IMR-90 (cell line): Measurements from ENCODE around the gene FAM120A. TPM values are rescaled to one million over a fixed set of nuclear protein-coding genes. Genes with fewer than 3 reads are reported as not detected.

Experiments used
- ATAC-seq: fragments of 200-7000 bp; cut with Tn5 transposase; 2 replicates; pipeline ENCODE4 v1.9.1; 2020; ENCODE audit warnings: low read depth, mild to moderate bottlenecking, moderate library complexity
- BruUV-seq: library from RNA; stranded (reverse); fragments of 400-500 nt; replicated peaks from 2 replicates; lab custom pipeline; 2021; lab: Mats Ljungman, UMichigan
- CTCF ChIA-PET: fragments of 300-600 bp; formaldehyde crosslinking; extraction: SDS; loops from one replicate; lab custom pipeline; 2021; ENCODE audit warnings: antibody characterized with exemption; lab: Yijun Ruan, JAX
- POLR2A ChIA-PET: fragments of 300-600 bp; sonication (Branson Sonifier 250); formaldehyde crosslinking; loops from one replicate; lab custom pipeline; 2022; ENCODE audit warnings: antibody characterized with exemption; ENCODE audit not compliant: unreplicated experiment; lab: Charles Lee
- DNase-seq: peaks from one replicate; pipeline ENCODE4 v3.0.0; 2013
- H2AFZ ChIP-seq: replicated peaks from 2 replicates; pipeline ENCODE3; 2013; ENCODE audit warnings: low read length, mild to moderate bottlenecking; ENCODE audit not compliant: poor library complexity
- H2AK5ac ChIP-seq: 2 replicates; pipeline ENCODE4 v1.6.1; 2013; ENCODE audit warnings: low read depth, low read length, inconsistent platforms
- H2AK9ac ChIP-seq: replicated peaks from 2 replicates; pipeline ENCODE3; 2013; ENCODE audit warnings: mild to moderate bottlenecking, low read depth, low read length, moderate library complexity; ENCODE audit not compliant: poor library complexity
- H2BK120ac ChIP-seq: 2 replicates; pipeline ENCODE4 v1.6.1; 2013; ENCODE audit warnings: low read depth, low read length, inconsistent platforms
- H2BK15ac ChIP-seq: 3 replicates; pipeline ENCODE4 v1.6.1; 2013; ENCODE audit warnings: low read depth, low read length, inconsistent platforms
- H2BK20ac ChIP-seq: 2 replicates; pipeline ENCODE4 v1.6.1; 2013; ENCODE audit warnings: low read depth, mild to moderate bottlenecking, inconsistent platforms, low read length, moderate library complexity
- H2BK5ac ChIP-seq: 2 replicates; pipeline ENCODE4 v1.6.1; 2013; ENCODE audit warnings: mild to moderate bottlenecking, low read depth, low read length, inconsistent platforms; ENCODE audit not compliant: poor library complexity, severe bottlenecking
- H3K14ac ChIP-seq: replicated peaks from 2 replicates; pipeline ENCODE4 v1.6.1; 2013; ENCODE audit warnings: low read depth, low read length, inconsistent platforms
- H3K18ac ChIP-seq: 2 replicates; pipeline ENCODE4 v1.6.1; 2013; ENCODE audit warnings: low read depth, low read length, control low read depth
- H3K23ac ChIP-seq: 2 replicates; pipeline ENCODE4 v1.6.1; 2013; ENCODE audit warnings: low read depth, low read length, inconsistent platforms
- H3K27ac ChIP-seq: 2 replicates; pipeline ENCODE4 v1.5.1; 2013; ENCODE audit warnings: mild to moderate bottlenecking, control low read depth, low read length; ENCODE audit not compliant: insufficient read depth
- H3K27me3 ChIP-seq: 2 replicates; pipeline ENCODE4 v1.6.1; 2013; ENCODE audit warnings: low read length; ENCODE audit not compliant: control insufficient read depth, insufficient read depth
- H3K36me3 ChIP-seq: 2 replicates; pipeline ENCODE4 v1.6.1; 2013; ENCODE audit warnings: low read length, mixed read lengths; ENCODE audit not compliant: control insufficient read depth, insufficient read depth
- H3K4ac ChIP-seq: 2 replicates; pipeline ENCODE4 v1.6.1; 2013; ENCODE audit warnings: low read depth, low read length, inconsistent platforms
- H3K4me1 ChIP-seq: 2 replicates; pipeline ENCODE4 v1.6.1; 2013; ENCODE audit warnings: low read length, mixed read lengths; ENCODE audit not compliant: control insufficient read depth, insufficient read depth
- H3K4me2 ChIP-seq: 2 replicates; pipeline ENCODE4 v1.6.1; 2013; ENCODE audit warnings: low read depth, mild to moderate bottlenecking, control low read depth, low read length, moderate library complexity
- H3K4me3 ChIP-seq: 2 replicates; pipeline ENCODE4 v1.5.1; 2013; ENCODE audit warnings: low read depth, mild to moderate bottlenecking, control low read depth, low read length, moderate library complexity; ENCODE audit not compliant: insufficient read depth
- H3K56ac ChIP-seq: 2 replicates; pipeline ENCODE4 v1.6.1; 2013; ENCODE audit warnings: low read length, inconsistent platforms; ENCODE audit not compliant: insufficient read depth; ENCODE audit errors: extremely low read depth
- H3K79me1 ChIP-seq, 2 experiments: 2 replicates each; pipeline ENCODE4 v1.6.1; 2013; ENCODE audit warnings: low read length in 2 of 2, inconsistent platforms in 1 of 2, low read depth in 1 of 2
- H3K9ac ChIP-seq: 2 replicates; pipeline ENCODE4 v1.6.1; 2013; ENCODE audit warnings: low read depth, low read length, control low read depth
- H3K9me1 ChIP-seq: 2 replicates; pipeline ENCODE4 v1.6.1; 2013; ENCODE audit warnings: low read length, inconsistent platforms; ENCODE audit not compliant: insufficient read depth
- H3K9me3 ChIP-seq: 2 replicates; pipeline ENCODE4 v1.6.1; 2013; ENCODE audit warnings: low read length; ENCODE audit not compliant: control insufficient read depth, insufficient read depth
- H4K20me1 ChIP-seq: 2 replicates; pipeline ENCODE4 v1.6.1; 2013; ENCODE audit warnings: low read length, inconsistent platforms; ENCODE audit not compliant: insufficient read depth
- H4K5ac ChIP-seq: 2 replicates; pipeline ENCODE4 v1.6.1; 2013; ENCODE audit warnings: mild to moderate bottlenecking, low read depth, low read length, control low read depth
- H4K8ac ChIP-seq, 2 experiments: 2 replicates each; pipeline ENCODE4 v1.6.1; 2013; ENCODE audit warnings: low read depth in 2 of 2, low read length in 2 of 2, control low read depth in 1 of 2, inconsistent platforms in 1 of 2
- H4K91ac ChIP-seq: 2 replicates; pipeline ENCODE4 v1.6.1; 2013; ENCODE audit warnings: low read depth, low read length, inconsistent platforms; ENCODE audit not compliant: insufficient read depth
- BHLHE40 ChIP-seq: fragments of 150-350 bp; IDR thresholded peaks from 2 replicates; pipeline ENCODE4 v1.6.1; 2016; ENCODE audit warnings: mild to moderate bottlenecking, low read depth, low read length
- CEBPB ChIP-seq: IDR thresholded peaks from 2 replicates; pipeline ENCODE4 v1.6.1; 2012; ENCODE audit warnings: low read depth, low read length, improper control_type of control experiment
- CHD1 ChIP-seq: IDR thresholded peaks from 2 replicates; pipeline ENCODE4 v1.6.1; 2012; ENCODE audit warnings: low read depth, low read length, improper control_type of control experiment
- FOS ChIP-seq: fragments of 150-350 bp; IDR thresholded peaks from 2 replicates; pipeline ENCODE4 v1.6.1; 2016; ENCODE audit warnings: low read depth, low read length
- MAZ ChIP-seq: IDR thresholded peaks from 2 replicates; pipeline ENCODE4 v1.6.1; 2012; ENCODE audit warnings: low read depth, mild to moderate bottlenecking, low read length, improper control_type of control experiment, moderate library complexity, borderline replicate concordance
- MXI1 ChIP-seq: IDR thresholded peaks from 2 replicates; pipeline ENCODE4 v1.6.1; 2012; ENCODE audit warnings: low read depth, mild to moderate bottlenecking, low read length, moderate library complexity, borderline replicate concordance
- NFE2L2 ChIP-seq: fragments of 150-350 bp; IDR thresholded peaks from 2 replicates; pipeline ENCODE4 v1.6.1; 2016; ENCODE audit warnings: low read depth, mild to moderate bottlenecking, low read length
- POLR2A ChIP-seq: IDR thresholded peaks from 2 replicates; pipeline ENCODE4 v1.6.1; 2012; ENCODE audit warnings: mild to moderate bottlenecking, low read depth, low read length
- RAD21 ChIP-seq: IDR thresholded peaks from 2 replicates; pipeline ENCODE4 v1.6.1; 2012; ENCODE audit warnings: low read length, improper control_type of control experiment
- RCOR1 ChIP-seq: IDR thresholded peaks from 2 replicates; pipeline ENCODE4 v1.6.1; 2012; ENCODE audit warnings: mild to moderate bottlenecking, low read length, improper control_type of control experiment; ENCODE audit not compliant: insufficient replicate concordance
- RFX5 ChIP-seq: IDR thresholded peaks from 2 replicates; pipeline ENCODE4 v1.8.0; 2012; ENCODE audit warnings: low read depth, mild to moderate bottlenecking, low read length, moderate library complexity
- SMC3 ChIP-seq: fragments of 150-350 bp; IDR thresholded peaks from 2 replicates; pipeline ENCODE4 v1.6.1; 2016; ENCODE audit warnings: low read depth, mild to moderate bottlenecking, antibody characterized with exemption, low read length, moderate library complexity
- WGBS, 2 experiments: methylation state at CpG; one replicate each; pipeline versions ENCODE4 v1.1.5 to v1.1.7; 2013; ENCODE audit warnings: missing lambda C conversion rate in 2 of 2; ENCODE audit not compliant: insufficient read length in 1 of 2; ENCODE audit errors: extremely low coverage in 2 of 2; 5-methylcytosine and 5-hydroxymethylcytosine counted together
- dilution Hi-C: fragments of 300-500 bp; cut with HindIII; formaldehyde crosslinking; loops from one replicate; pipeline ENCODE4 v1.14.3; 2018; ENCODE audit warnings: low sequenced_read_pairs; ENCODE audit not compliant: unreplicated experiment
- in situ Hi-C: fragments of 300-500 bp; cut with MboI; formaldehyde crosslinking; loops from 3 replicates; pipeline ENCODE4 v1.14.3; 2019; ENCODE audit warnings: low sequenced_read_pairs, inconsistent platforms, mixed read lengths
- intact Hi-C: fragments of 100-400 bp; cut with micrococcal nuclease; formaldehyde crosslinking; loops from 2 replicates; pipeline ENCODE4 v1.10.0; 2022
- polyA plus RNA-seq, 3 experiments: library from polyadenylated mRNA; depleted of rRNA; stranded (reverse); fragments of >200 nt; gene quantifications; 2 replicates each; pipeline ENCODE4 v1.2.3, GENCODE V29; 2012; ENCODE audit warnings: low replicate concordance in 1 of 3
- total RNA-seq: library from RNA; depleted of rRNA; stranded (reverse); fragments of >200 nt; gene quantifications from 2 replicates; pipeline ENCODE4 v1.2.3, GENCODE V29; 2012
- TF ChIP-seq, protein P1 (sequence below): fragments of 150-350 bp; IDR thresholded peaks from 2 replicates; pipeline ENCODE4 v1.6.1; 2016; ENCODE audit warnings: low read depth, mild to moderate bottlenecking, low read length, moderate library complexity, borderline replicate concordance
- TF ChIP-seq, protein P2 (sequence below): fragments of 150-350 bp; IDR thresholded peaks from 2 replicates; pipeline ENCODE4 v1.6.1; 2017; ENCODE audit warnings: mild to moderate bottlenecking, antibody characterized with exemption, low read length, low read depth
- TF ChIP-seq, protein P3 (sequence below): conservative IDR thresholded peaks from 2 replicates; pipeline ENCODE4 v1.5.1; 2012; ENCODE audit warnings: mild to moderate bottlenecking, low read depth, low read length, improper control_type of control experiment

The FAM120A gene
- total and polyA plus RNA-seq, 2 of the 4 experiments (the other 2 are of a cell fraction): 61.6 to 75.1 TPM

DNA sequence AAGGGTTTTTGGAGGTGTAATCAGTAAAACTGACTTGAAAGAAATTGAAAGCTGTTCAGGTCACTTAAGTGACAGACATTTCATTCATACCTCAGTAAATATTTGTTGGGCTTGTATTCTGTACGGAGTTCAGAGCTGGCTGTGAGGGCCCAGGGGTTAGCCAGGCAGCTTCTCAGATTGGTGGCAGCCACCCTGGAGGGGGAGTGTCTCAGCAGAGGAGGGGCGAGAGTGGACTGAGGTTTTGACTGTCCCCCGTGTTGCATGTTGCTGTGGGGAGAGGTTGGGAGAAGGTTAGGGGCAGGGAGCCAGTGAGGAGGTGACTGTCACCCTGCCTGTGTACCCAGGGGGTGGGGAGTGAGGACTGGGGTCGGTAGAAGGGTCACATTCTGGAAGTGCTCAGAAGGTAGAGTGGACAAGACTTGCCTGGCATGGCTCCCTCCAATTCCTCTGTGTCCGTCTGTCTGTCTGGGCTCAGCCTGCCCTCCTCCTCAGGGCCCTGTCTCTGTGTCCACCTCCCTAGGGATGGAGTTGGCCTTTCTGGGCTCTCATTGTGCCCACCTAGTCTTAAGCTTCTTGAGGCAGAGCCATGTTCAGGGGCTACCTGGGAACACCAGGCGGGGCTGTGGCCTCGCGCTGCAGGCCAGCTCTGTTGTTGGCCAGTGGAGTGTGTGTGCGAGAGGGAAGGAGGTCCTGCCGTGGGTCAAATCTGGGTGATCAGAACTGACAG, 129.3 kb downstream of the FAM120A start:
- no TSS peak for BruUV-seq
- Histone ChIP-seq H2AFZ (no peak overlapping the region), H4K20me1 (peaks cover 56% of the 10 kb centered on the region), H2BK20ac (no peak overlapping the region), H3K4me3 (no peak overlapping the region), H2BK120ac (no peak overlapping the region), H3K79me1 (peaks cover 25 to 64% of the 10 kb centered on the region in 2 experiments), H3K9me3 (peaks cover 3% of the 10 kb centered on the region; the same call in 1 of the 2 replicates), H3K56ac (no peak overlapping the region), H2AK9ac (peak overlapping the region; percentile 31), H3K4me2 (no peak overlapping the region), H3K14ac (no peak overlapping the region; the same call in 1 of the 2 replicates), H3K36me3 (no peaks in the 10 kb centered on the region), H2BK15ac (no peak overlapping the region), H3K23ac (no peak overlapping the region), H3K9me1 (peaks cover 13% of the 10 kb centered on the region), H3K4me1 (peaks cover 20% of the 10 kb centered on the region), H3K4ac (0 out of 2 replicates have a peak overlapping the region, but pooled peaks have one; percentile 4), H3K9ac (no peak overlapping the region), H2AK5ac (no peak overlapping the region), H3K18ac (no peak overlapping the region), H2BK5ac (no peak overlapping the region), H3K27me3 (no peaks in the 10 kb centered on the region), H4K8ac (no peak overlapping the region), H4K5ac (no peak overlapping the region), H4K91ac (no peak overlapping the region), H3K27ac (no peak overlapping the region)
- ChIA-PET POLR2A (no interaction called here), CTCF (interaction anchor here (0.7 kb wide), 1 partner anchor 15 kb away, joined by 3 read pairs; no protein-coding TSS in a partner anchor)
- 67% methylated on average over 3 of the region's 10 CpGs; no CpG with 5 or more reads in 1 of the 2 experiments for WGBS, 2 experiments
- TF ChIP-seq BHLHE40 (no peak), MXI1 (no peak), CEBPB (no peak), RFX5 (no peak), NFE2L2 (no peak), POLR2A (no peak), FOS (no peak), RAD21 (no peak), SMC3 (no peak), RCOR1 (no peak), CHD1 (no peak), MAZ (no peak)
- TF ChIP-seq, protein P1, sequence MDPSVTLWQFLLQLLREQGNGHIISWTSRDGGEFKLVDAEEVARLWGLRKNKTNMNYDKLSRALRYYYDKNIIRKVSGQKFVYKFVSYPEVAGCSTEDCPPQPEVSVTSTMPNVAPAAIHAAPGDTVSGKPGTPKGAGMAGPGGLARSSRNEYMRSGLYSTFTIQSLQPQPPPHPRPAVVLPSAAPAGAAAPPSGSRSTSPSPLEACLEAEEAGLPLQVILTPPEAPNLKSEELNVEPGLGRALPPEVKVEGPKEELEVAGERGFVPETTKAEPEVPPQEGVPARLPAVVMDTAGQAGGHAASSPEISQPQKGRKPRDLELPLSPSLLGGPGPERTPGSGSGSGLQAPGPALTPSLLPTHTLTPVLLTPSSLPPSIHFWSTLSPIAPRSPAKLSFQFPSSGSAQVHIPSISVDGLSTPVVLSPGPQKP: no peak
- TF ChIP-seq, protein P2, sequence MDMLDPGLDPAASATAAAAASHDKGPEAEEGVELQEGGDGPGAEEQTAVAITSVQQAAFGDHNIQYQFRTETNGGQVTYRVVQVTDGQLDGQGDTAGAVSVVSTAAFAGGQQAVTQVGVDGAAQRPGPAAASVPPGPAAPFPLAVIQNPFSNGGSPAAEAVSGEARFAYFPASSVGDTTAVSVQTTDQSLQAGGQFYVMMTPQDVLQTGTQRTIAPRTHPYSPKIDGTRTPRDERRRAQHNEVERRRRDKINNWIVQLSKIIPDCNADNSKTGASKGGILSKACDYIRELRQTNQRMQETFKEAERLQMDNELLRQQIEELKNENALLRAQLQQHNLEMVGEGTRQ: no peak
- TF ChIP-seq, protein P3, sequence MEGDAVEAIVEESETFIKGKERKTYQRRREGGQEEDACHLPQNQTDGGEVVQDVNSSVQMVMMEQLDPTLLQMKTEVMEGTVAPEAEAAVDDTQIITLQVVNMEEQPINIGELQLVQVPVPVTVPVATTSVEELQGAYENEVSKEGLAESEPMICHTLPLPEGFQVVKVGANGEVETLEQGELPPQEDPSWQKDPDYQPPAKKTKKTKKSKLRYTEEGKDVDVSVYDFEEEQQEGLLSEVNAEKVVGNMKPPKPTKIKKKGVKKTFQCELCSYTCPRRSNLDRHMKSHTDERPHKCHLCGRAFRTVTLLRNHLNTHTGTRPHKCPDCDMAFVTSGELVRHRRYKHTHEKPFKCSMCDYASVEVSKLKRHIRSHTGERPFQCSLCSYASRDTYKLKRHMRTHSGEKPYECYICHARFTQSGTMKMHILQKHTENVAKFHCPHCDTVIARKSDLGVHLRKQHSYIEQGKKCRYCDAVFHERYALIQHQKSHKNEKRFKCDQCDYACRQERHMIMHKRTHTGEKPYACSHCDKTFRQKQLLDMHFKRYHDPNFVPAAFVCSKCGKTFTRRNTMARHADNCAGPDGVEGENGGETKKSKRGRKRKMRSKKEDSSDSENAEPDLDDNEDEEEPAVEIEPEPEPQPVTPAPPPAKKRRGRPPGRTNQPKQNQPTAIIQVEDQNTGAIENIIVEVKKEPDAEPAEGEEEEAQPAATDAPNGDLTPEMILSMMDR: no peak
- DNase-seq (no peak), ATAC-seq (no peak)
- in situ Hi-C loops: no loop called here
- dilution Hi-C loops: no loop called here
- intact Hi-C loops: no loop called here
